ENCODE results near the gene FMNL2. TPM values are rescaled to one million over a fixed set of nuclear protein-coding genes. Genes with fewer than 3 reads are reported as not detected.
"Not testable (repeated sequence)": the region's sequence is repeated elsewhere in the genome, so short reads cannot be mapped to it uniquely, and the experiment has no call there.

Gene FMNL2
- total RNA-seq, 4 donors from 2014 or later = 37.7 to 60.9 (median 52.1) TPM

- intact Hi-C loops (cut with DNase I) = no loop called here
- Histone ChIP-seq H3K4me3 (replicated peaks in 1 of 3) (no peak overlapping the region), H3K27me3 (no peaks in the 10 kb centered on the region), H3K27ac (no peak overlapping the region), H3K9me3 (no peaks in the 10 kb centered on the region), H3K4me1 (peaks cover 6 to 11% of the 10 kb centered on the region in 2 donors), H3K36me3 (no peaks in the 10 kb centered on the region)
- TF ChIP-seq, protein P1, sequence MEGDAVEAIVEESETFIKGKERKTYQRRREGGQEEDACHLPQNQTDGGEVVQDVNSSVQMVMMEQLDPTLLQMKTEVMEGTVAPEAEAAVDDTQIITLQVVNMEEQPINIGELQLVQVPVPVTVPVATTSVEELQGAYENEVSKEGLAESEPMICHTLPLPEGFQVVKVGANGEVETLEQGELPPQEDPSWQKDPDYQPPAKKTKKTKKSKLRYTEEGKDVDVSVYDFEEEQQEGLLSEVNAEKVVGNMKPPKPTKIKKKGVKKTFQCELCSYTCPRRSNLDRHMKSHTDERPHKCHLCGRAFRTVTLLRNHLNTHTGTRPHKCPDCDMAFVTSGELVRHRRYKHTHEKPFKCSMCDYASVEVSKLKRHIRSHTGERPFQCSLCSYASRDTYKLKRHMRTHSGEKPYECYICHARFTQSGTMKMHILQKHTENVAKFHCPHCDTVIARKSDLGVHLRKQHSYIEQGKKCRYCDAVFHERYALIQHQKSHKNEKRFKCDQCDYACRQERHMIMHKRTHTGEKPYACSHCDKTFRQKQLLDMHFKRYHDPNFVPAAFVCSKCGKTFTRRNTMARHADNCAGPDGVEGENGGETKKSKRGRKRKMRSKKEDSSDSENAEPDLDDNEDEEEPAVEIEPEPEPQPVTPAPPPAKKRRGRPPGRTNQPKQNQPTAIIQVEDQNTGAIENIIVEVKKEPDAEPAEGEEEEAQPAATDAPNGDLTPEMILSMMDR (IDR thresholded peaks at IDR 0.05) = no peak
- TF ChIP-seq POLR2A (IDR thresholded peaks at IDR 0.05) = no peak
- no peak for DNase-seq
Measured at GRCh38 chr2:152385650-152386049, 50.7 kb downstream of the FMNL2 start.

GRCh38 chr2:152386266-152386665 is 51.3 kb downstream of the FMNL2 start:
- no peak for DNase-seq
- Histone ChIP-seq H3K36me3 (no peaks in the 10 kb centered on the region), H3K4me1 (peaks cover 6 to 11% of the 10 kb centered on the region in 2 donors), H3K27ac (no peak overlapping the region), H3K4me3 (replicated peaks in 1 of 3) (no peak overlapping the region), H3K27me3 (no peaks in the 10 kb centered on the region), H3K9me3 (no peaks in the 10 kb centered on the region)
- intact Hi-C loops (cut with DNase I) = no loop called here
- TF ChIP-seq, protein P1 (IDR thresholded peaks at IDR 0.05) = no peak
- no peak for TF ChIP-seq POLR2A (IDR thresholded peaks at IDR 0.05)
- 63 to 95% methylated on average over 1 of the region's 1 CpG for WGBS, 2 donors

- peaks cover 6 to 11% of the 10 kb centered on the region in 2 donors for H3K4me1 ChIP-seq
- WGBS, 2 donors = 97 to 98% methylated on average over 1 of the region's 1 CpG
- no peak for DNase-seq
- TF ChIP-seq, protein P1 (IDR thresholded peaks at IDR 0.05) = no peak
- TF ChIP-seq POLR2A (IDR thresholded peaks at IDR 0.05) = no peak
- H3K36me3 ChIP-seq = no peaks in the 10 kb centered on the region
- no peaks in the 10 kb centered on the region for H3K27me3 ChIP-seq
- H3K4me3 ChIP-seq (replicated peaks in 1 of 3) = no peak overlapping the region
- intact Hi-C loops (cut with DNase I) = no loop called here
- H3K9me3 ChIP-seq = no peaks in the 10 kb centered on the region
- no peak overlapping the region for H3K27ac ChIP-seq
Measured at GRCh38 chr2:152387041-152387440, 52.1 kb downstream of the FMNL2 start.

GRCh38 chr2:152388269-152388668 is 53.3 kb downstream of the FMNL2 start:
- H3K27me3 ChIP-seq; intact Hi-C loops (cut with DNase I); H3K9me3 ChIP-seq; DNase-seq; H3K36me3 ChIP-seq; H3K4me3 ChIP-seq (replicated peaks in 1 of 3); H3K27ac ChIP-seq: not testable (repeated sequence)
- WGBS, 2 donors = 95 to 96% methylated on average over 9 of the region's 9 CpGs
- H3K4me1 ChIP-seq = peaks cover 6 to 11% of the 10 kb centered on the region in 2 donors

GRCh38 chr2:152389483-152389882 is 54.5 kb downstream of the FMNL2 start:
- Histone ChIP-seq H3K27me3 (no peaks in the 10 kb centered on the region), H3K4me3 (replicated peaks in 1 of 3) (no peak overlapping the region), H3K36me3 (no peaks in the 10 kb centered on the region), H3K4me1 (peaks cover 6% of the 10 kb centered on the region in 2 donors), H3K9me3 (no peaks in the 10 kb centered on the region), H3K27ac (no peak overlapping the region)
- no peak for DNase-seq
- TF ChIP-seq POLR2A (IDR thresholded peaks at IDR 0.05) = no peak
- TF ChIP-seq, protein P1 (IDR thresholded peaks at IDR 0.05) = no peak
- WGBS, 2 donors = 96% methylated on average over 19 of the region's 19 CpGs
- intact Hi-C loops (cut with DNase I) = no loop called here

DNA sequence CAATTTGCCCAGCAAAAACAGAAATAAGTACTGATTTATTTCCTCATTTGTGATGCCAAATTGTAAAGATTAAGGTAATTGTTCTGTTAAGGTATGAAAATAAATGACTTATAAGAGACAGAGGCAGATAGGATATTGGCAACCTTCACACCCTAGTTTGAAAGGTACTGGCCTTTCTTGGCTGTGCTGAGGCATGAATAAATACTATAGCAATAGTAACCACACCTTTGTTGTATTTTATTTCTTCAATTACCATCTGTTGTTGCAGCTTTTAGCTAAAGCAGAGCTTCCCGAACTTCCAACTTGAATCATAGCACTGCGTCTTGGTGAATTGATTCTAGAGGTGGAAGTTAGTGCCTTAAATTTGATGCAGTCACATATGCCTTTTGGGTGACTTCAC is 55.9 kb downstream of the FMNL2 start:
- Histone ChIP-seq H3K4me3 (replicated peaks in 1 of 3) (no peak overlapping the region), H3K4me1 (peaks cover 0 to under 1% of the 10 kb centered on the region in 2 donors)
- 97 to 98% methylated on average over 2 of the region's 2 CpGs for WGBS, 2 donors

More for the DNA sequence above, 55.9 kb downstream of the FMNL2 start:
- H3K27ac ChIP-seq = no peak overlapping the region
- intact Hi-C loops (cut with DNase I) = no loop called here
- no peaks in the 10 kb centered on the region for H3K9me3 ChIP-seq
- DNase-seq = no peak
- H3K27me3 ChIP-seq = no peaks in the 10 kb centered on the region
- TF ChIP-seq POLR2A (IDR thresholded peaks at IDR 0.05) = no peak
- TF ChIP-seq, protein P1 (IDR thresholded peaks at IDR 0.05) = no peak
- no peaks in the 10 kb centered on the region for H3K36me3 ChIP-seq

All from thyroid gland (tissue), 4 donors.